HG03354 (cell line): ENCODE results near the gene DEFB116.
"Not testable (repeated sequence)": the region's sequence is repeated elsewhere in the genome, so short reads cannot be mapped to it uniquely, and the experiment has no call there.

Experiments
- ATAC-seq: cut with Tn5 transposase; IDR thresholded peaks from one replicate; pipeline ENCODE4 v1.9.1; 2021; ENCODE audit warnings: mild to moderate bottlenecking; ENCODE audit not compliant: unreplicated experiment, poor library complexity, severe bottlenecking

Gene DEFB116, protein sequence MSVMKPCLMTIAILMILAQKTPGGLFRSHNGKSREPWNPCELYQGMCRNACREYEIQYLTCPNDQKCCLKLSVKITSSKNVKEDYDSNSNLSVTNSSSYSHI

DNA sequence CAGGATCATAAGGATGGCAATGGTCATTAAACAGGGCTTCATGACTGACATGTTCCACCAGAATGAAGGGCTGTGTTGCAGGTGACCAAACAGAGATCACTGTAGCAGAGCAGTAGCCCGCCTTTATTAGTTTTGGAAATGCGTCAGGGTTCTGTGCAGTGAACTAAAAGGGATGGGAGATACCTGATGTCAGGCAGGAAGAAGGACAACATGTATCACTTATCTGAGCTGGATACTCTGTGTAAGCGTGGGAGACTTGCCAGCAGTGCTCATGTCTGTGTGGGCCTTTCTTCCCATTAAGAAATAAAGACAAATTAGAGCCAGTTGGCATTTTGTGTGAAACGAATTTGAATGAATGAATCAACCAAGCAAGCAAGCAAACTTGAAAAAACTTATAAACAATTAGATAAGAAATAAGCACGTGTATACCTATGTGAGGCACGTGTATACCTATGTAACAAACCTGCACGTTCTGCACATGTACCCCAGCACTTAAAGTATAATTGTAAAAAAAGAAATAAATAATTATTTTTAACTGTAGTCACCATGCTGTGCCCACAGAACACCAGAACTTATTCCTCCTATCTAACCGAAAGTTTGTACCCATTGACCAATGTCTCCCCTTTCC is at the start of gene DEFB116:
TSS of gene DEFB116 (minus strand) at position 51 of the 628 bp plus-strand sequence. CDS start at position 51, 0 bp downstream.
- no peak for ATAC-seq

- ATAC-seq, result no peak
Observed at GRCh38 chr20:31355981-31356380, 47.6 kb upstream of the DEFB116 start.

- ATAC-seq, result no peak
Observed at GRCh38 chr20:31341470-31341869, 33.1 kb upstream of the DEFB116 start.

DNA sequence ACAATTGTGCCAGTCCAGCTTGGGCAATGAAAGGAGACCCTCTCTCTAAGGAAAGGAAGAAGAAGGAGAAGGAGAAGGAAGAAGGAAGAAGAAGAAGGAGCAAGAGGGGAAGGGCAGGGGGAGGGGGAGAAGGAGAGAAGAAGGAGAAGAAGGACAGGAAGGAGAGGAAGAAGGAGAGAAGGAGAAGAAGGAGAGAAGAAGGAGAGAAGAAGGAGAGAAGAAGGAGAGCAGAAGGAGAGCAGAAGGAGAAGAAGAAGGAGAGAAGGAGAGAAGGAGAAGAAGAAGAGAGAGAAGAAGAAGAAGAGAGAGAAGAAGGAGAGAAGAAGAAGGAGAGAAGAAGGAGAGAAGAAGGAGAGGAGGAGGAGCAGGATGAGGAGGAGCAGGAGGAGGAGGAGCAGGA is 22.5 kb upstream of the DEFB116 start:
- ATAC-seq, result no peak

DNA sequence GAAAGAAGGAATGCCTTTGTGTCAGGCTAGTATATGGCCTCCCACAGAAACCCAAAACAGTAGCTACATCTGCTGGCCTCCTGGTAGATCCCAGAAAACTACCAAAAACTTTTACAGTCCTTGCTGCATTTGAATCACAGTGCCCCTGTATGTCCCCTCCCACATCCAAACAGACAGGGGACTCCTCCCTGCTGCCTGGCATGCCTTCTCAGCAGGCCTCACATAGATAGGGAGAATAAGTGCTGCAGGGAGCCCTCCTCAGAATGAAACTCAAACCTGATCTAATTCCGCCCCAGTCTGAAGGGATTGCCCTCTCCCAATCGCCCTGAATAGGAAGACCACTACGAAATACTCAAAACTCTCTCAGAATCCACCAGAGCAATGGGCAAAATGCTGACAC is 14.1 kb upstream of the DEFB116 start:
- no peak for ATAC-seq

- ATAC-seq, result not testable (repeated sequence)
Observed at GRCh38 chr20:31284964-31285363, 23.4 kb downstream of the DEFB116 start.

- no peak for ATAC-seq
Observed at GRCh38 chr20:31278178-31278577, 30.2 kb downstream of the DEFB116 start.

GRCh38 chr20:31274441-31274840 is 33.9 kb downstream of the DEFB116 start:
- ATAC-seq, result no peak

DNA sequence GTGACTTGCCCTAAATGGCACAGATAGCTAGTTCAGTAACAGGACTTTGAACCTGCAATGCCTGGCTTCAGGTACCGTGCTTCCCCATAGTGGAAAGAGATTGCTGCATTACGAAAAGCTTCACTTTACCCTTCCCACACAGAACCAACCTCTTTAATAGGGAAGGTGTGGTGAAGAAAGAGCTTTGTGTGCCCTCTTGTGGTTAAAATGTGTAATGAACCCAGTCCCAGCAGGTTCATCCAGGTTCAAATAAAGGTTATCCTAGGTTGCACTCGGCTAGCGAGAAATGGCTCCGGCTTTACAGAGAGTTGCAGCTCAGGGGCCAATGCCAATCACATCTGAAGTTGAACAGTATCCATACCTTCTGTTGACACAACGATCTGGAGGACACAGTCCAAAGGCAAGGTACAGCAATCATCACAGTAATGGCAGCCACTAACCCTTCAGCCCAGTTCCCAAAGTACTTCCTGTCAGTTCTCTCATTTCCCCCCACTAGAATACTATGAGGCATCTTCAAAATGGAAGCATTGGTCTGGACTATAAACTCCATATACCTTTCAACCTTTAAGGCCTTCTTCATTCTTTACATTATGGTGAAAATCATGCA is 48.0 kb downstream of the DEFB116 start:
- no peak for ATAC-seq

DNA sequence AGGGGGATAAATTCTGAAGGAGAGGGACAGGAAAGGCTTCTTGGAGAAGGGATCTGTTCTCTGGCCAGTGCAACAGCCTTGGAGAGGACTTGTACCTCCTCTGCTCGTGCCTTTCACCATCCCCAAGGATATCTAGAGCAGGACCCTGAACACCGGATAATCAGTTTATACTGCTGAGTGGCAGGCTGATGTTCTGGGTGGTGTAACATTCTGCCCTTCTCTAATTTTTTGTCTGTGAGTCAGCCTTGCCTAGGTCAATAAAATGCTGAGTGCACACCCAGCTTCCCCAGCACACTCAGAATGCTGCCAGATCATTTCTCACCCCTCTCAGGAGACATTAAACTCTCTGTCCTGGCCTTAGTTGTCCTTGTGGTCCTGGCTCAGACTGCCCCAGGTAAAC is 51.0 kb downstream of the DEFB116 start, which contains the start of gene DEFB115:
TSS of gene DEFB115 (plus strand) at position 301 of the 400 bp plus-strand sequence. CDS start at position 301, 0 bp downstream.
- ATAC-seq, result no peak

DNA sequence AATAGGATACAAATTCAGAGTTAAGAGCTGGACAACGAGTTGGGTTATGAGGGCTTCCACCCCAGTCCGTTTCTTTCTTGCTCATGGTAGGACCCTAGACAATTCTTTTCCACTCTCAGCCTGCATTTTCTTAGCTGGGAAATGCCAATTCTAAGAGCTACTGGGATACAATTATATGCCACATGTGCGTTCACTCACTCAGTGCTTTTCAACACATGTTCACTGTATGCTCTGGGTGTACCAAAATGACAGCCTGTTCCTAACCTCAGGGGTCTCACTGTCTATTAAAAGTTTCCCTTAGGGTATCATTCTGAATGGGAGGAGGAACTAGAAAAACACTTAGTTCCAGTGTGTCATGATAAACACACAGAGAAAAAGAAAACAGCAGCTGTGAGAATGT is 51.4 kb downstream of the DEFB116 start:
- ATAC-seq, result no peak
